ENCODE results near the gene CACNA1B. TPM values are rescaled to one million over a fixed set of nuclear protein-coding genes. Genes with fewer than 3 reads are reported as not detected.
"Not testable (repeated sequence)": the region's sequence is repeated elsewhere in the genome, so short reads cannot be mapped to it uniquely, and the experiment has no call there.

CACNA1B gene
- total and polyA plus RNA-seq, 2 donors (not counting 1 experiment from before 2014, with no cell fraction given) = 0.01 to 0.17 TPM

- DNase-seq (ENCODE audit: low read depth in 2 of 2); H3K27ac ChIP-seq (ENCODE audit: insufficient read depth, low read length); H3K27me3 ChIP-seq (ENCODE audit: control insufficient read depth, insufficient read depth, low read length); H4K20me1 ChIP-seq (ENCODE audit: control insufficient read depth, extremely low read depth, insufficient read depth, low read length); H3K9me3 ChIP-seq (ENCODE audit: control insufficient read depth, insufficient read depth, low read depth, low read length); H3K79me2 ChIP-seq (ENCODE audit: control insufficient read depth, insufficient read depth, low read length); H3K4me2 ChIP-seq (ENCODE audit: extremely low read depth, insufficient read depth, low read length); H3K4me3 ChIP-seq (replicated peaks in 1 of 4; ENCODE audit: control extremely low read depth in 1 of 4, insufficient read depth in 1 of 4, low read depth in 3 of 4, low read length in 4 of 4); H3K4me1 ChIP-seq (ENCODE audit: control insufficient read depth, extremely low read depth, insufficient read depth, low read length); H2AFZ ChIP-seq (ENCODE audit: low read length); H3K9ac ChIP-seq (ENCODE audit: insufficient read depth, low read length); H3K36me3 ChIP-seq (ENCODE audit: control insufficient read depth, insufficient read depth, low read length): not testable (repeated sequence)
These were observed 11.0 kb downstream of the CACNA1B start for GRCh38 chr9:137888621-137889020.

DNA sequence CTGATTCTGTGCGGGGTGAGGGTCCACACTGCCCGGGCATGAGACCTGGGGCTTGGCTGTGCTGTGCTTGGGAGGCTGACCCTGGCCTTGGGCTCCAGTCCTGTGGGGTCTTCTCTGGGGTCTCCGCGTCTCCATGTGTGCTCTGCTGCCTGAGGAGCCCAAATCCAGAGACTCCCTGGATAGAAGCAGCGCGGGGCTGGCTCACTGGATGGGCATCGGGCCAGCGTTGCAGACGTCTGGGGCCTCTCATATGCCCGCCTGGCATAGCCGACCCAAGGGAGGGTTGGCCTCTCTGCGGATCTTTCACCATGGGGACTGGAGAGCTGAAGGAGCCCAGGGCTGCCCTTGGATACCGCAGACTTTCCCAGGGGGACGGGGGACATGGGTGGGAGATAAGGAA, 12.4 kb downstream of the CACNA1B start:
- not testable (repeated sequence) for H3K27ac ChIP-seq (ENCODE audit: insufficient read depth, low read length); H3K9ac ChIP-seq (ENCODE audit: insufficient read depth, low read length)

GRCh38 chr9:137890768-137891587, 13.4 kb downstream of the CACNA1B start:
- H3K27me3 ChIP-seq (ENCODE audit: control insufficient read depth, insufficient read depth, low read length); H3K4me3 ChIP-seq (replicated peaks in 1 of 4; ENCODE audit: control extremely low read depth in 1 of 4, insufficient read depth in 1 of 4, low read depth in 3 of 4, low read length in 4 of 4); H3K79me2 ChIP-seq (ENCODE audit: control insufficient read depth, insufficient read depth, low read length); H3K4me2 ChIP-seq (ENCODE audit: extremely low read depth, insufficient read depth, low read length); H3K36me3 ChIP-seq (ENCODE audit: control insufficient read depth, insufficient read depth, low read length); H3K9ac ChIP-seq (ENCODE audit: insufficient read depth, low read length); DNase-seq (ENCODE audit: low read depth in 2 of 2); H3K9me3 ChIP-seq (ENCODE audit: control insufficient read depth, insufficient read depth, low read depth, low read length); H3K4me1 ChIP-seq (ENCODE audit: control insufficient read depth, extremely low read depth, insufficient read depth, low read length); H3K27ac ChIP-seq (ENCODE audit: insufficient read depth, low read length); H2AFZ ChIP-seq (ENCODE audit: low read length); H4K20me1 ChIP-seq (ENCODE audit: control insufficient read depth, extremely low read depth, insufficient read depth, low read length): not testable (repeated sequence)

More for the DNA sequence above, 12.4 kb downstream of the CACNA1B start:
- DNase-seq (ENCODE audit: low read depth in 2 of 2); H2AFZ ChIP-seq (ENCODE audit: low read length); H3K4me1 ChIP-seq (ENCODE audit: control insufficient read depth, extremely low read depth, insufficient read depth, low read length); H3K27me3 ChIP-seq (ENCODE audit: control insufficient read depth, insufficient read depth, low read length); H3K4me3 ChIP-seq (replicated peaks in 1 of 4; ENCODE audit: control extremely low read depth in 1 of 4, insufficient read depth in 1 of 4, low read depth in 3 of 4, low read length in 4 of 4); H3K4me2 ChIP-seq (ENCODE audit: extremely low read depth, insufficient read depth, low read length); H3K79me2 ChIP-seq (ENCODE audit: control insufficient read depth, insufficient read depth, low read length); H3K9me3 ChIP-seq (ENCODE audit: control insufficient read depth, insufficient read depth, low read depth, low read length); H4K20me1 ChIP-seq (ENCODE audit: control insufficient read depth, extremely low read depth, insufficient read depth, low read length); H3K36me3 ChIP-seq (ENCODE audit: control insufficient read depth, insufficient read depth, low read length): not testable (repeated sequence)

GRCh38 chr9:137891588-137892423, 14.2 kb downstream of the CACNA1B start:
- DNase-seq (ENCODE audit: low read depth in 2 of 2) = no peak
- Histone ChIP-seq H3K9ac (ENCODE audit: insufficient read depth, low read length) (no peak overlapping the region), H4K20me1 (ENCODE audit: control insufficient read depth, extremely low read depth, insufficient read depth, low read length) (no peaks in the 10 kb centered on the region), H3K79me2 (ENCODE audit: control insufficient read depth, insufficient read depth, low read length) (no peaks in the 10 kb centered on the region), H3K4me1 (ENCODE audit: control insufficient read depth, extremely low read depth, insufficient read depth, low read length) (no peaks in the 10 kb centered on the region), H3K9me3 (ENCODE audit: control insufficient read depth, insufficient read depth, low read depth, low read length) (no peaks in the 10 kb centered on the region), H3K27ac (ENCODE audit: insufficient read depth, low read length) (no peak overlapping the region), H3K27me3 (ENCODE audit: control insufficient read depth, insufficient read depth, low read length) (no peaks in the 10 kb centered on the region), H3K36me3 (ENCODE audit: control insufficient read depth, insufficient read depth, low read length) (no peaks in the 10 kb centered on the region), H3K4me3 (replicated peaks in 1 of 4; ENCODE audit: control extremely low read depth in 1 of 4, insufficient read depth in 1 of 4, low read depth in 3 of 4, low read length in 4 of 4) (no peak overlapping the region), H3K4me2 (ENCODE audit: extremely low read depth, insufficient read depth, low read length) (no peak overlapping the region), H2AFZ (ENCODE audit: low read length) (no peak overlapping the region)
- TF ChIP-seq, protein P1, sequence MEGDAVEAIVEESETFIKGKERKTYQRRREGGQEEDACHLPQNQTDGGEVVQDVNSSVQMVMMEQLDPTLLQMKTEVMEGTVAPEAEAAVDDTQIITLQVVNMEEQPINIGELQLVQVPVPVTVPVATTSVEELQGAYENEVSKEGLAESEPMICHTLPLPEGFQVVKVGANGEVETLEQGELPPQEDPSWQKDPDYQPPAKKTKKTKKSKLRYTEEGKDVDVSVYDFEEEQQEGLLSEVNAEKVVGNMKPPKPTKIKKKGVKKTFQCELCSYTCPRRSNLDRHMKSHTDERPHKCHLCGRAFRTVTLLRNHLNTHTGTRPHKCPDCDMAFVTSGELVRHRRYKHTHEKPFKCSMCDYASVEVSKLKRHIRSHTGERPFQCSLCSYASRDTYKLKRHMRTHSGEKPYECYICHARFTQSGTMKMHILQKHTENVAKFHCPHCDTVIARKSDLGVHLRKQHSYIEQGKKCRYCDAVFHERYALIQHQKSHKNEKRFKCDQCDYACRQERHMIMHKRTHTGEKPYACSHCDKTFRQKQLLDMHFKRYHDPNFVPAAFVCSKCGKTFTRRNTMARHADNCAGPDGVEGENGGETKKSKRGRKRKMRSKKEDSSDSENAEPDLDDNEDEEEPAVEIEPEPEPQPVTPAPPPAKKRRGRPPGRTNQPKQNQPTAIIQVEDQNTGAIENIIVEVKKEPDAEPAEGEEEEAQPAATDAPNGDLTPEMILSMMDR (conservative IDR thresholded peaks at IDR 0.05 in 1 of 2, IDR thresholded peaks at IDR 0.05 in 1 of 2; ENCODE audit: low read depth in 1 of 2, low read length in 2 of 2) = no peak
- no peak for TF ChIP-seq EZH2 (IDR thresholded peaks at IDR 0.05; ENCODE audit: low read length, missing control alignments)

Measured in fibroblast of lung (primary cell).